8988T (cell line): Measurements from ENCODE around the gene JAKMIP1.

Source experiments
- DNase-seq: peaks from one replicate; pipeline ENCODE4 v3.0.0; 2011

The JAKMIP1 gene

GRCh38 chr4:6200011-6200921, at the start of gene JAKMIP1:
TSS of gene JAKMIP1 (minus strand) at chr4:6200549. CDS start at chr4:6112850, 87,699 bp downstream.
- DNase-seq: peak; percentile 98

DNA sequence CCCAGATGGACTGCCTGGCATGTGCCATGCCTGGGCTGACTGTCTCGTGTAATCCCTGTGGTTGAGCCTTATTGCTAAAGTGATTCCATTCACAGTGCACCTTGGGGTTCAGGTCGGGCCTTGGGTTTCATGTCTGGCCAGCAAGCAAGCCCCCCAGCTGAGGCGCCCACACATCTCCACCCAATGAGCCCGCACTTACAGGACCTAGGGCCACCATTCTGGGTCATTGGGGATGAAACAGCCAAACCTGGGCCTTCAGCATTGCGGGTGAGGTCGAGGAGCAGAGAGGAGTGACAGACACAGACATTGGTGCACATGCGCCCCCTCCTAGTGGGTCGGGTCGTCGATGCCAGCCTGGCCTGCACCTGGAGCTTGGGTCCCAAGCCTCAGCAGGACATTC, 48.0 kb upstream of the JAKMIP1 start:
- no peak for DNase-seq

DNA sequence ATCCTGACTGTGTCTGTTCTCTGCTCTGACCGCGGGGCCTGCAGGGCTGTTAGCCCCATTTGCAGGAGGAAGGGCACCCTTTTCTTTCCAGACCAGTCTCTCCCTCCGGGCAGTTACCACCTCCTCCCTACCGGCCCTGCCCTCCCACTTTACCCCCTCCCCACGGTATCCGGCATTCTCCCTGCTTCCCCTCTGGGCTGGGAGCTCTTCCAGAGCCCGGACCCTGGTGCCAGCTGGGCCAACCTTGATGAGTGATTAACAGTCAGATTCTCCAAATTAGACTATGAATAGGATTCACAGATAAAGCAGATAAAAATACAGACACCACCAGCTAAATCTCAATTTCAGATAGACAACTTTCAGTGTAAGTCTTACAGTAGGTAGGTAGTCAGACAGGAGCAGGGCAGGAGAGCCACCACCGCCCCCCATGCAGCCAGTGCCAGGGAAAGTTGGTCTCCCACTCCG, 45.9 kb upstream of the JAKMIP1 start:
- no peak for DNase-seq

DNA sequence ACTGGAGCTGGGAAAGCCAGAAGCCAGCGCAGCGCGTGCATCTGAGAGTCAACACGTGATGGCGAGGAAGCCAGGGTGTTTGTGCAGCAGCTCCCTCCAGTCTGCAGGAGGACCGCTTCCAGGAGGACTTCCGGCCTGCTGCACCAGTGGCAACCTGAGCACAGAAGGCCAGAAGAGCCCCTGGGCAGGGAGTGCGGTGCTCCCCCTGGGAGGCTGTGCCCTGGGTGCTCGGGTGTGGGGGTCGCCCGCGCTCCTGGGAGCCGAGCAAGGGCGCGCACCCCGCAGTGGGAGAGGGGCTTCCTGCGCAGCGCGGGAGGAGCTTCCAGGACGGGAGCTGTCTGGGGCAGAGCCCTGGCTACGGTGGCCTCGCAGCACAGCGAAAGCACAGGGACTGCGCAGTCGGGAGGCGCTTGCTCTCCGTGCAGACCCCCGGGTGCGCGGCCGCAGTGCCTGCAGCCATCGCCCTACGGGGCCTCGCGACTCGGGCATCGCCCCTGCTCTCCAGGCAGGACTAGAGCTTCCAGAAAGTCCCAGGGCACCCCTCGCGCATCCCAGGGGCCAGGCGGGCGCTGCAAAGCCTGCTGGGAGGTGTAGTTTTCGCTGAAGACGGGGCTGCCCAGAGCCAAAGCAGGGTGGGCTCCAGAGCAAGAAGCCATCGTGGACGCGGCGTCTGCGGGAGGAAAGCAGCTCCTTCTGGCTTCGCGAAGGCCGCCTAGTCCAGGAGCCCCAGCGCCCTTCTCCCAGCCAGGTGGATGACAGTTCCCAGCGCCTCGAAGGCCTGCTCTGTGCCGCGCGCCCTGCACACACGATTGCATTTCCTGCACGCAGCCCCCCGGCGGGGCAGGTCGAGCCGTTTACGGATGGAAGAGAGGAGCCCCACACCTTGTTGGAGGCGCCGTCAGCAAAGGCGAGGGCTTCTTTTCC, 45.2 kb upstream of the JAKMIP1 start:
- DNase-seq: no peak

- no peak for DNase-seq
Measured at GRCh38 chr4:6242271-6243029, 42.1 kb upstream of the JAKMIP1 start.

DNA sequence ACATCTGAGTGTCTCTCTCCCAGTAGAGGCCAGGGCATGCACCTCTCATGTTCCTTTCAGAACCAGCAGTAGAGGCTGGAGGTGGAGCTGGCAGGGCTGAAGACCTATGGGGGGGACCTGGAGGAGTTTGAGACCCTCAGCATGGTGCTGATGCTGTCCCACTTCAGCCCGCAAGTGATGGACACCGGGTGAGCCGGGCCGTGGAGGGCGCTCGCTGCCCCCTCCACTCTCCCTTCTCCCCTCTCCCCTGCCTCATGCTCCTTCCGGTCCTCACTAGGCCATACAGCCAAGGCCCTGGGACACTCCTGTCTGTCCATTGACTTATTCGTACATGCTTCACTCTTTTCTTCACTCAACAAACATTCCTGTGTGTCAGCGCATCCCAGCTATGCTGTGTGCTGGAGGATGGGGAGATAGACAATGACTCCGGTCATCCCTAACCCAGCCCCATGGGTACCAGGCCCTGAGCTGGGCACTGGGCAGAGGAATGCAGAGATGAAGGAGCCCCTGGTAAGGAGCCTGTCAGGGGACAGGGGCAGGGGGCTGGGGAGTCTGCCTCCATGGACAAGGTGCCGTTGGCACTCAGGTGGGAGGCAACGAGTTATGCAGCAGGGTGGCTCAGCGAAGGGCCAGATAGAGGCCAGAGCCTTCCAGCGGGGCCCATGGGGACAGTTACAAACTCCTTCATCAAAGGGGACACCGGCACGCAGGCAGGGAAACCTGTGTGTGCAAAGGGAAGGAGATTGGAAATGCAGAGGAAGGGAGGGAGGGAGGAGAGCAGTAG, 40.9 kb upstream of the JAKMIP1 start:
- DNase-seq: no peak

- no peak for DNase-seq
Measured at GRCh38 chr4:6239968-6240367, 39.6 kb upstream of the JAKMIP1 start.

DNA sequence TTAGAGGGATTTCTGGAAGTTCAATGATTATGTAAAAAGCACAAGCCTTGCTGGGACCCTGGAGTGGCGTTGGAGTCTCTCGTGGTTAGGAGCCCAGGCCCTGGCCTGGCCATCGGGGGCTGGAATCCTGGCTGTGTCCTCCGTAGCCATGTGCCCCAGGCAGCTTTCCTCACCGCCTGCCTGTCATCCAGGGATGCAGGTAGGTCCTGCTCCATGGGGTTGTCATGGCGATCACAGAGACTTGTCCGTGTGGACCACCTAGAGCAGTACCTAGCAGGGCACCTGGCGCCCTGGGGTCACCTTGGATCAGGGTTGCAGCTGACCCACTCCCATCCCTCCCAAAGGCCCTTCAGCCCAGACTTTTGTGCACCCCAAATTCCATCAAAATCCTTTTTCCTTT, 39.1 kb upstream of the JAKMIP1 start:
- DNase-seq: no peak

GRCh38 chr4:6236816-6237390, 36.6 kb upstream of the JAKMIP1 start:
- no peak for DNase-seq

- no peak for DNase-seq
Measured at GRCh38 chr4:6235901-6236640, 35.7 kb upstream of the JAKMIP1 start.

DNA sequence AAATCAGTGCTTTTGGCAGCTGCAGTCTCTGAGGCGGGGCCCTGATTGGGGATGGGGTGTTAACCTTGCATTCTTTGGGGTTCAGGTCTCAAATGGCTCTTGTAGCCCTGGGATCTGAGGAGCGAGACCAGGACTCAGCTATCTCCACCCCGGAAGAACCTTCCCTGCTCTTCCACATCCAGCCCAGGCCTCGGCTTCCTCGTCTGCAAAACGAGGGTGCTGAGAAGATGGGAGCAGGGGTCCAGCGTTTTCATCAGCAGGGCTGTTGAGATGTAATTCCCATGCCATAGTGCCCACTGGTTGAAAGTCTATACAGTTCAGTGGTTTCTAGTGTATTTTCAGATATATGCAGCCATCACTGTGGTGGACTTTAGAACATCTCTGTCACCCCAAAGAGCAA, 34.7 kb upstream of the JAKMIP1 start:
- DNase-seq: no peak

DNA sequence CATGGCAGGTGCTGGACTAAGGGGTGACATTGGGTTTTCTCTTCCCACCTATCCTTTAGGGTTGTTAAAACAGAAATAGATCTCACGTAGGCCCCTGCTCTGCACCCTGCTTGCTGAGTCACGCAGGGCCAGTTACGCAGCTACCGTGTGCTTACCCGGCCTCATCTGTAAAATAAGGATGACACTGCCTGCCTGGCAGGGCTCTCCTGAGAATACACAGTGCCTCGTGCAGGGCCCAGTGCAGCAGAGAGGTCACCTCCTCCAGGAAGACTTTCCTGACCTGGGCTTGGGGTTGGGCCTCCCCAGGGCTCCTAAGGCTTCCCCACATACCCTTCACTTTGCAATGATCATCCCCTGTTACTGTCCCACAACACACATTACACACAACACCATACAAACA, 33.6 kb upstream of the JAKMIP1 start:
- DNase-seq: no peak

DNA sequence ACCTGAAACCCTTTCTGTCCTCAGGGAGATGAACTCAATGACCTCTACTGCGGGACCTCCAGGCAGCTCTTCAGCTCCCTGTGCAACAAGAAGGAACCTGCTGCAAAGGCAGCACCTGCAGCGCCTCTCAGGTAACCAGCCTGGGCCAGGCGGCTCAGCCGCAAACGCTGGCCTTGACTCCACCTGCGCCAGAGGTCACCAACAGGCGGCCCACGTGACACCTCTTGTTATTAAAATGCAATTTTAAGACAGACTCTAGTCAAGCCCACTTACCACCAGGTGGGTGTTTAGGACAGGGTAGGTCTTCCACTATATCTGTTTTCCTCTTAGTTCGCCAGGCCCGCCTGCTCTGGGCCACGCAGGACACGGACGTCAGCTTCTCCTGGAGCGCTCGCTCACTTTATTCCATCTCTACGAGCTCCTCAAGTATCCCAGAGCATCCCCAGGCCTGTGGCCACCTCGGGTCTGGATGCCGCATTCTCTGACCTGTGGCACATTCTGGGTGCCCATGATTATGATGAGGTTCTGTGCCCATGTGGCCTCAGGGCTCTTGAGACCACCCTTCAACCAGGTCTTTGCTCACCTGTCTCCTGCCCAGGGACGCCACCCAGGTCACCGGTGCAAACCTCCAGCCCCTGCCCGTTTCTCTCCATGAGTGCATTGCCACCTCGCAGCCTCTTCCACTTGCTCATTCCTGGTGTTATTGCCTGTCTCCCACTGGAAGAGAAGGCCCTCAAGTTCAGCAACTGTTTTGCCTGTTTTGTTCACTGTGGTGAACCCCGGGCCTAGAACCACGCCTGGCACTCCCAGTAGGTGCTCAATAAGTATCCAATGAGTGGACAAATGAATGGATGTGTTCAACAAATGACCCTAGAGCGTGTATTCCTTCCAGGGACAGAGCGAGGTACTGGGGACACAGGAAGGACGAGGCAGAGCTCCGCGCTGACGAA, 32.8 kb upstream of the JAKMIP1 start:
- DNase-seq: no peak

GRCh38 chr4:6231663-6232165, 31.4 kb upstream of the JAKMIP1 start:
- no peak for DNase-seq

- no peak for DNase-seq
Measured at GRCh38 chr4:6230827-6231662, 30.7 kb upstream of the JAKMIP1 start.

DNA sequence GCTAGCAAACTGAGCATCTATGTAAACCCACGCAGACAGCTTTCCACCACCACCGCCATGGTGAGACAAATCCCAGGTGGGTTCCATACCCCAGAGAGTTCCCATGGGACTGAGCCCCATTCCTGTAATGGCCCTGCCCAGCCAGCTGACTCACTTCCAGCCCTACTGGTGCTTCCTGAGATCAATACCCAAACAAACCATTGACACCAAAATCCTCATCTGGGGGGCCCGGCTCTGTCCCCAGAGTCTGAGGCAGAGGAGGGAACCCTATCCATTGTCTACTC, 30.1 kb upstream of the JAKMIP1 start:
- DNase-seq: no peak

- DNase-seq: no peak
Measured at GRCh38 chr4:6229671-6230501, 29.5 kb upstream of the JAKMIP1 start.

DNA sequence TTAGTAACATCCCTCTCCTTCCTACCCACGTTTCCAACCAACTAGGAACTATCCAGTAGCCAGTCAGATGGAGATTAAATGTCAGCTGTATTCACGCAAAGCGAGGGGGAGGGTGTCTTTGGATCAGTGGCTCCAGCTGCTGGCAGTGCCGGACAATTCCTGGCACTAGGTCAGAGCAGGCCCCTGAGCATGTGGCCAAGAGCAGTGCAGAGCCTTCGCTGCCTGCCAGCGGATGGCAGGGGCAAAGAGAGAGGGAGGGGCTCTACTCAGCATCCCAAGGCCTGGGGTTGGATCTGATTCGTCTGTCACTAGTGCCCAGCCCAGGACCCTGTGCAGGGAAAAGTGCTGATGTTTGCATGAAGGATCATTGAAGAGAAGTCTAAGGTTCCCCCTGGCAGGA, 28.7 kb upstream of the JAKMIP1 start:
- DNase-seq: no peak
